ENCODE data around the gene SMOC2.

DNA sequence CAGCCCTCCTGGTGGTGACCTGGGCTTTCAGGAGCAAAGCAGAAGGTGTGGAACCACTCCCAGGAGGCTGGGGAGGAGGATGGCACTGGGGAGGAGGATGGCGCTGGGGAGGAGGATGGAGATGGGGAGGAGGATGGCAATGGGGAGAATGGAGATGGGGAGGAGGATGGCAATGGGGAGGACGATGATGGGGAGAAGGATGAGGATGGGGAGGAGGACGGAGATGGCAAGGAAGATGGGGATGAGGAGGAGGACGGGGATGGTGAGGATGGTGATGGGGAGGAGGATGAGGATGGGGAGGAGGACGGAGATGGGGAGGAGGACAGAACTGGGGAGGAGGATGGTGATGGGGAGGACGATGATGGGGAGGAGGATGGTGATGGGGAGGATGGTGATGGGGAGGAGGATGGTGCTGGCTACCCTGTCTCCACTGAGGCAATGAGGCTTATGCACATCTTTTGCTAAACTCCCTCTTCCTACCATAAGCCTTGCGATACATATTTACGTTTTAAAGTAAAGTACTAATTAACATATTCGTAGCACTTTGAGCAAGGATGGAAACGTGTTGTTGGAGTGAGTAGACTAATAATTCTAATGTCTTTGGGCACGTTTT lies 7.4 kb downstream of the SMOC2 start:
- TF ChIP-seq POLR2A (IDR thresholded peaks at IDR 0.05) = no peak
- TF ChIP-seq, protein P1, sequence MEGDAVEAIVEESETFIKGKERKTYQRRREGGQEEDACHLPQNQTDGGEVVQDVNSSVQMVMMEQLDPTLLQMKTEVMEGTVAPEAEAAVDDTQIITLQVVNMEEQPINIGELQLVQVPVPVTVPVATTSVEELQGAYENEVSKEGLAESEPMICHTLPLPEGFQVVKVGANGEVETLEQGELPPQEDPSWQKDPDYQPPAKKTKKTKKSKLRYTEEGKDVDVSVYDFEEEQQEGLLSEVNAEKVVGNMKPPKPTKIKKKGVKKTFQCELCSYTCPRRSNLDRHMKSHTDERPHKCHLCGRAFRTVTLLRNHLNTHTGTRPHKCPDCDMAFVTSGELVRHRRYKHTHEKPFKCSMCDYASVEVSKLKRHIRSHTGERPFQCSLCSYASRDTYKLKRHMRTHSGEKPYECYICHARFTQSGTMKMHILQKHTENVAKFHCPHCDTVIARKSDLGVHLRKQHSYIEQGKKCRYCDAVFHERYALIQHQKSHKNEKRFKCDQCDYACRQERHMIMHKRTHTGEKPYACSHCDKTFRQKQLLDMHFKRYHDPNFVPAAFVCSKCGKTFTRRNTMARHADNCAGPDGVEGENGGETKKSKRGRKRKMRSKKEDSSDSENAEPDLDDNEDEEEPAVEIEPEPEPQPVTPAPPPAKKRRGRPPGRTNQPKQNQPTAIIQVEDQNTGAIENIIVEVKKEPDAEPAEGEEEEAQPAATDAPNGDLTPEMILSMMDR (IDR thresholded peaks at IDR 0.05) = no peak
